HG03108 (cell line): ENCODE results near the gene ESR1.

Experiments used
- ATAC-seq: cut with Tn5 transposase; IDR thresholded peaks from one replicate; pipeline ENCODE4 v1.9.1; 2021; ENCODE audit warnings: moderate library complexity; ENCODE audit not compliant: unreplicated experiment

The ESR1 gene

DNA sequence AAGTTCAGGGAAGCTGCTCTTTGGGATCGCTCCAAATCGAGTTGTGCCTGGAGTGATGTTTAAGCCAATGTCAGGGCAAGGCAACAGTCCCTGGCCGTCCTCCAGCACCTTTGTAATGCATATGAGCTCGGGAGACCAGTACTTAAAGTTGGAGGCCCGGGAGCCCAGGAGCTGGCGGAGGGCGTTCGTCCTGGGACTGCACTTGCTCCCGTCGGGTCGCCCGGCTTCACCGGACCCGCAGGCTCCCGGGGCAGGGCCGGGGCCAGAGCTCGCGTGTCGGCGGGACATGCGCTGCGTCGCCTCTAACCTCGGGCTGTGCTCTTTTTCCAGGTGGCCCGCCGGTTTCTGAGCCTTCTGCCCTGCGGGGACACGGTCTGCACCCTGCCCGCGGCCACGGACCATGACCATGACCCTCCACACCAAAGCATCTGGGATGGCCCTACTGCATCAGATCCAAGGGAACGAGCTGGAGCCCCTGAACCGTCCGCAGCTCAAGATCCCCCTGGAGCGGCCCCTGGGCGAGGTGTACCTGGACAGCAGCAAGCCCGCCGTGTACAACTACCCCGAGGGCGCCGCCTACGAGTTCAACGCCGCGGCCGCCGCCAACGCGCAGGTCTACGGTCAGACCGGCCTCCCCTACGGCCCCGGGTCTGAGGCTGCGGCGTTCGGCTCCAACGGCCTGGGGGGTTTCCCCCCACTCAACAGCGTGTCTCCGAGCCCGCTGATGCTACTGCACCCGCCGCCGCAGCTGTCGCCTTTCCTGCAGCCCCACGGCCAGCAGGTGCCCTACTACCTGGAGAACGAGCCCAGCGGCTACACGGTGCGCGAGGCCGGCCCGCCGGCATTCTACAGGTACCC, at the start of gene ESR1:
Gene ESR1 (plus strand): TSS at position 170 of the 858 bp plus-strand sequence. CDS start 231 bp downstream, at position 401.
- no peak for ATAC-seq

DNA sequence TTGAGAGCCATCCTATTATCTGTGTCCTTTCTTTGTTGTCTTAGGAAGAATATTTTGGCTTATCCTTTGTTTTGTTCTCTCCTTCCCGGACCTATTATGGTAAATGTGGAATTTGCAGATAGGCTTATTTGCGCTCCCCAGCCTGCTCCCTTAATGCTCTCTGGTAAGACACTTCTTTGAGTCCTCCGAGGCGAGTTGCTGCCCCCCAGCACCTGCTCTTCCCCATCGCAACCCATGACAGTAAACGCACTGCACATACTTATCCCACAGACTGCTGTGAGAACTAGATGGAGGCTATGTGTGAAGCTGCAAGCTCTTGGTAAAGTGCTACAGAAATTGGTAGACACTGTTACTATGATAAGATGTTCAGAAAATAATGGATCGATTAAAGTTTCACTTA, 47.0 kb upstream of the ESR1 start:
- no peak for ATAC-seq

DNA sequence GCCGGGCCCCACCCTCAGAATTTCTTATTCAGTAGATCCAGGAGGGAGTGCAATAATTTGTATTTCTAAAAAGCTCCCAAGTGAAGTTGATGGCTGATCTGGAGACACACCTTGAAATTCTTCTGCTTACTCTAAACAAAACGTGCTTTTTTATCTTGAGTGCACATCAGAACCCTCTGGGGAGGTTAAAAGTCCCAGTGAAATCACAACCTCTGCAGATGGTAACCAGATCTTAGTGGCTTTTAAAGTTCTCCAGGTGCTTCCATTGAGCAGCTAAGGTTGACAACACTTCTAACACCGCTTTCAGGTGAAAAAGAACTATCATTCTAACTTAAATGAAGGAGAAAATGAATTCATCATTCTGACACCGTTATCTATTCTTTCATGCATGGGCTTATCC, 45.6 kb upstream of the ESR1 start:
- ATAC-seq = no peak

- no peak for ATAC-seq
Observed at GRCh38 chr6:151762817-151763216, 44.7 kb upstream of the ESR1 start.

GRCh38 chr6:151763303-151763702, 44.2 kb upstream of the ESR1 start:
- no peak for ATAC-seq

- peak; percentile 72 for ATAC-seq
Observed at GRCh38 chr6:151763938-151764680, 43.4 kb upstream of the ESR1 start.

DNA sequence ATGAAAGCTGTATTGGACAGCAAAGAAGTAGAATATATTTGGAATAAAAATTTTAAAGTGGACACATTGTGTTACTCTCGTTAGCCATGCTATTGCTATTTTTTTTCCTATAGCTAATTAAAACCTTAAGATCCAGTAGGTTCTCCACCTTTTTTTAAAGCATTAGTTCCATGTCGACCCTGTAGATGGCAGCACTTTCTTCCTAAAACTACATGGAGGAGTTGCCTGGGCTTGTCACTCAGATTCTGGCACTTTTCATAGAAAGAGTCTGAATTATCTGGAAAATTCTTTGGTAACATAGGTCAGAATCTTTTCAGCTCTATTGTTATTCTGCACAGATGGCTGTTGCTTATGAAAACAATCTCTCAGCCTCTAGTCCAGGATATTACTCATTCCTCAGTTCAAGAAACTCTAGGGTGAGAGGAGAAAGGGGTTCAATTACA, 42.0 kb upstream of the ESR1 start:
- peak; percentile 55 for ATAC-seq

- ATAC-seq = no peak
Observed at GRCh38 chr6:151772446-151772845, 35.0 kb upstream of the ESR1 start.

DNA sequence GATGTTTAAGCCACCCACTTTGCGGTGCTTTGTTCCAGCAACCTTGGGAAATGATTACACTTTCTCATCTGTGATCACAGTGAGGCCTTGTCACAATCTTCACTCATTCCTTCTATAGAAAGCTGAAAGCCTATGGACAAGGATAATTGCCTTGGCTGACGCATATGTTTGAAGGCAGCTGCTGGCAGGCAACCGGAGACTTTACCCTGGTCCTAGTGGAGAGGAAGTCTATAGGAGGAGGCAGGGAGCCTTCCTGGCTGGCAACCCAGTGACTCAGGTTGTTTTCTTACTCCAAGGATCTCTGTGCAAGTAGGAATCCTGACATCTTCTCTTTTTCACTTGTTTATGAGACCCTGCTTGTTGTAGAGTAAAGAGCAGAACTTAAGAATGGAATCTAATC, 34.1 kb upstream of the ESR1 start:
- no peak for ATAC-seq

- no peak for ATAC-seq
Observed at GRCh38 chr6:151782560-151782959, 24.9 kb upstream of the ESR1 start.

DNA sequence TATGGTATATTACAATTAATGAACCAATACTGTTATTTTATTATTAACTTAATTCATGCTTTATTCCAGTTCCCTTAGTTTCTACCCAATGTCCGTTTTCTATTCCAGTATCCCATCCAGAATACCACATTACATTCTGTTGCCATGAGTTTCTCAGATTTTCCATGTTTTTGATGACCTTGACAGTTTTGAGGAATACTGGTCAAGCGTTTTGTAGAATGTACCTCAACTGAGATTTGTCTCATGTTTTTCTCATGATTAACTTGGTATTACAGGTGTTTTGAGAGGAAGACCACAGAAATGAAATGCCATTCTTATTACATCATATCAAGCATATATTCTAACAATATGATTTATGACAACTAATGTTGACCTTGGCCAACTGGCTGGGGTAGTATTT, 23.8 kb upstream of the ESR1 start:
- no peak for ATAC-seq

DNA sequence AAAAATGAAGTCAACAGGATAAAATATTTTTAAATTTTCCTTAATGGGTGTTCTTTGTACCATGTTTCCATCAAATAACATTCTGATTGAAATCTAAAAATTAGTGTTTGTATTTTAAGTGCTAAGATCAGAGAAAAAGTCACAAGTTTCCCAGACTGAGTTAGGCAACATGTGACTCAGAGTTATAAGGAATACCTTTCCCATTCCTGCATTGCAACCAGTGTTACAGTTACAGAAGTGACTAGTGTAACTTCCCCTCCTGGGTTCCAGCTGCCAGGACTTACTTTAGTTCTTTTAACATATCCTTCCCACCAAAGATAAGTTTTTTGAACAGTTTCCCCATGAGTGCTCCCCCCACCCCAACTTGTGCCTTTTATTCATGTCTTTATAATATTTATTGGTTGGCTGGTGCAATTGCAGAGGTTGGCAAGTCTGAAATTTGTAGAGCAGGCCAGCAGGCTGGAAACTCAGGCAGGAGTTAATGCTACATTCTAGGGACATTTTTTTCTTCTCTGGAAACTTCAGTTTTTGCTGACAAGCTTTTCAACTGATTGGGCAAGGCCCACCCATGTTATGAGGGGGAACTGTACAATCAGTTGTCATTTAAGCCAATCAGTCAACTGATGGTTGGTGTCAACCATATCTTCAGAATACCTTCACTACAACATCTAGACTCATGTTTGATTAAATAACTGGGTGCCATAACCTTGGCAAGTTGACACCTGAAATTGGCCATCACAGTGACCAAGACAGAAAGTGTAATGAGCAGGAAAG, 22.9 kb upstream of the ESR1 start:
- ATAC-seq = no peak

DNA sequence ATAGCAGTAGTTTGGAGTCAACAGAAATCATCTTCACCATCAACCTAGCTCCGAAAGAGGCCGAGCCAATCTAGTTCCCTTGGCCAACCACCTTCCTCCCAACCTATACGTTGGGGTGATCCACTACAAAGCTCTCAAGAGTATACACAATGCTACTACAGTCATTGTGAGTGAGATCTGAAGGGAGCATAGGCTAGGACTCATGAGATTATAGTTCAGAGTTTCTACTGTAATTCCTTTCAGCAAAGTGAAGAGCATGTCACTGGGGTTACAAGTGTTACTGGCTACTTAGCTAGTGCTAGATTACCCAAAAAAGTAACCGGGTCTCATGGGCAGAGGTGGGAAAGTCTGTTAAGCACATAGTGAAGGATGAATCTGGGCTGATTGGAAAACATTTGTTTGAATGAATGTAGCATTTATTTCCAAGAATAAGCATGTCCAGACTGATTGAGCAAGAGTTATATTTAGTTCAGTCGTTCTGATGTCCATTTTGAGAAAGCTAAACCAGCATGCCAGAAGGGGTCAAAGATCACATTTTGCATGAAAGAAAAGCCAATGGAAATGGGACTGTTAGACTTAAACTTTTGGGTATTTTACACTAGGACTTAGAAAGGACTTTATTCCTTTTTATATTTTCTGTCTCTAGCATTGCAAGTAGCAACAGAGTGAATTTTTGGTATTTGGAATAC, 10.5 kb upstream of the ESR1 start:
- no peak for ATAC-seq

GRCh38 chr6:151803743-151804142, 3.7 kb upstream of the ESR1 start:
- no peak for ATAC-seq

DNA sequence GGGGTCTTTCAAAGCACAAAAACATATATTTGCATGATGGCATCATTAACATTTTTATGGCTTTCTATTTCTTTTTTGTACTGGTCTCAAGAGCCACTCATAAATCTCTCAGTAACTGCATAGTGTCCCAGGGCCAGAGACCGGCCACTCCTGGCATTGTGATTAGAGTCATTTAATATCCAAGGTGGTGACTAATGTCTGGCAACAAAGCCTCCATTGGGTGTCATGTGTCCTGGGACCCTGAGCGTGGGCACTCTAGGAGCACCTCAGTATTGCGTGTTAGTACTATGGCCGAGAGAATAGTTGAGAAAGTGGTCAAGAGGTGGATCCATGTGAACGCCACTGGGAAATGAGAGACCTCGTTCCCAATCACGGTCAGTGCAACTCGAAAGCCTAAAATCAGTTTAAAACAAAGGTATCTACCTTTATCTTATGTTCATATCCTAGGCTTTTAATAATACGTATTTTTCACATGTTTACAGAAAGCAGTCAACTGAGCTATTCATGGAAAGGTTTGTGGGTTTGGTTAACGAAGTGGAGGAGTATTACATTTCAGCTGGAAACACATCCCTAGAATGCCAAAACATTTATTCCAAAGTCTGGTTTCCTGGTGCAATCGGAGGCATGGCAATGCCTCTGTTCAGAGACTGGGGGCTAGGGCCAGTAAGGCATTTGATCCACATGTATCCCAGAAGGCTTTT, 2.7 kb upstream of the ESR1 start:
- no peak for ATAC-seq

DNA sequence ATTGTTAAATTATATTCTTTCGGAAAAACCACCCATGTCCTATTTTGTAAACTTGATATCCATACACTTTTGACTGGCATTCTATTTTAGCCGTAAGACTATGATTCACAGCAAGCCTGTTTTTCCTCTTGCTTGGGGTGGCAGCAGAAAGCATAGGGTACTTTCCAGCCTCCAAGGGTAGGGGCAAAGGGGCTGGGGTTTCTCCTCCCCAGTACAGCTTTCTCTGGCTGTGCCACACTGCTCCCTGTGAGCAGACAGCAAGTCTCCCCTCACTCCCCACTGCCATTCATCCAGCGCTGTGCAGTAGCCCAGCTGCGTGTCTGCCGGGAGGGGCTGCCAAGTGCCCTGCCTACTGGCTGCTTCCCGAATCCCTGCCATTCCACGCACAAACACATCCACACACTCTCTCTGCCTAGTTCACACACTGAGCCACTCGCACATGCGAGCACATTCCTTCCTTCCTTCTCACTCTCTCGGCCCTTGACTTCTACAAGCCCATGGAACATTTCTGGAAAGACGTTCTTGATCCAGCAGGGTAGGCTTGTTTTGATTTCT, 2.1 kb upstream of the ESR1 start:
- no peak for ATAC-seq

GRCh38 chr6:151806757-151807512, 547 bp upstream of the ESR1 start:
- ATAC-seq = no peak

- ATAC-seq = no peak
Observed at GRCh38 chr6:151808371-151809241, 1.1 kb downstream of the ESR1 start.
